Effector CD4-positive, alpha-beta T cell (primary cell): Measurements from ENCODE around the gene CYP26A1. TPM values are rescaled to one million over a fixed set of nuclear protein-coding genes. Genes with fewer than 3 reads are reported as not detected.

ENCODE experiments used
- DNase-seq: peaks from one replicate; pipeline ENCODE4 v3.0.0-alpha.2; 2020
- total RNA-seq: gene quantifications from one replicate; lab custom pipeline; 2026; lab: John Stamatoyannopoulos, UW

Gene CYP26A1
- not detected for total RNA-seq

- no peak for DNase-seq
Observed at GRCh38 chr10:93073539-93074146, at the start of gene CYP26A1. CYP26A1 (plus strand) TSS chr10:93073893; CDS start chr10:93073935, 42 bp downstream.

GRCh38 chr10:93026072-93026471, 47.6 kb upstream of the CYP26A1 start:
- DNase-seq: no peak

- DNase-seq: no peak
Observed at GRCh38 chr10:93027508-93027907, 46.2 kb upstream of the CYP26A1 start.

- DNase-seq: no peak
Observed at GRCh38 chr10:93028883-93029282, 44.8 kb upstream of the CYP26A1 start.

GRCh38 chr10:93030409-93030808, 43.3 kb upstream of the CYP26A1 start:
- no peak for DNase-seq

- no peak for DNase-seq
Observed at GRCh38 chr10:93032105-93032808, 41.4 kb upstream of the CYP26A1 start.

- DNase-seq: no peak
Observed at GRCh38 chr10:93032809-93033137, 40.9 kb upstream of the CYP26A1 start.

GRCh38 chr10:93034426-93034825, 39.3 kb upstream of the CYP26A1 start:
- no peak for DNase-seq

- DNase-seq: no peak
Observed at GRCh38 chr10:93039110-93039509, 34.6 kb upstream of the CYP26A1 start.

- DNase-seq: no peak
Observed at GRCh38 chr10:93039721-93040120, 34.0 kb upstream of the CYP26A1 start.

GRCh38 chr10:93054486-93054885, 19.2 kb upstream of the CYP26A1 start:
- DNase-seq: no peak

- no peak for DNase-seq
Observed at GRCh38 chr10:93058139-93058538, 15.6 kb upstream of the CYP26A1 start.

GRCh38 chr10:93059975-93060886, 13.5 kb upstream of the CYP26A1 start, which contains the start of gene CYP26C1:
CYP26C1 (plus strand) TSS chr10:93060798; CDS start chr10:93061264, 466 bp downstream.
- DNase-seq: no peak

- no peak for DNase-seq
Observed at GRCh38 chr10:93060887-93061593, 12.7 kb upstream of the CYP26A1 start.

- no peak for DNase-seq
Observed at GRCh38 chr10:93061594-93062513, 11.8 kb upstream of the CYP26A1 start.

- no peak for DNase-seq
Observed at GRCh38 chr10:93062514-93063143, 11.1 kb upstream of the CYP26A1 start.

GRCh38 chr10:93063144-93063976, 10.3 kb upstream of the CYP26A1 start:
- DNase-seq: no peak

GRCh38 chr10:93063977-93064660, 9.6 kb upstream of the CYP26A1 start:
- DNase-seq: no peak

- no peak for DNase-seq
Observed at GRCh38 chr10:93064874-93065660, 8.6 kb upstream of the CYP26A1 start.
